Body of pancreas (tissue), 4 donors: ENCODE results near the gene MIR17HG.

ENCODE experiments used
- POLR2A ChIP-seq, 3 donors: fragments of 450-650 bp; IDR thresholded peaks; one replicate each; pipeline ENCODE4 v1.6.1; 2016; ENCODE audit warnings: antibody characterized with exemption in 3 of 3, mild to moderate bottlenecking in 2 of 3
- TF ChIP-seq, protein P1 (sequence below), 7 experiments: fragments of 450-650 bp in 4 of 7; fragments of 200-600 bp in 3 of 7; sonication (generic) in 3 of 7; IDR thresholded peaks; one replicate each; pipeline ENCODE4 v1.5.1; 2016 to 2019; ENCODE audit warnings: antibody characterized with exemption in 7 of 7

DNA sequence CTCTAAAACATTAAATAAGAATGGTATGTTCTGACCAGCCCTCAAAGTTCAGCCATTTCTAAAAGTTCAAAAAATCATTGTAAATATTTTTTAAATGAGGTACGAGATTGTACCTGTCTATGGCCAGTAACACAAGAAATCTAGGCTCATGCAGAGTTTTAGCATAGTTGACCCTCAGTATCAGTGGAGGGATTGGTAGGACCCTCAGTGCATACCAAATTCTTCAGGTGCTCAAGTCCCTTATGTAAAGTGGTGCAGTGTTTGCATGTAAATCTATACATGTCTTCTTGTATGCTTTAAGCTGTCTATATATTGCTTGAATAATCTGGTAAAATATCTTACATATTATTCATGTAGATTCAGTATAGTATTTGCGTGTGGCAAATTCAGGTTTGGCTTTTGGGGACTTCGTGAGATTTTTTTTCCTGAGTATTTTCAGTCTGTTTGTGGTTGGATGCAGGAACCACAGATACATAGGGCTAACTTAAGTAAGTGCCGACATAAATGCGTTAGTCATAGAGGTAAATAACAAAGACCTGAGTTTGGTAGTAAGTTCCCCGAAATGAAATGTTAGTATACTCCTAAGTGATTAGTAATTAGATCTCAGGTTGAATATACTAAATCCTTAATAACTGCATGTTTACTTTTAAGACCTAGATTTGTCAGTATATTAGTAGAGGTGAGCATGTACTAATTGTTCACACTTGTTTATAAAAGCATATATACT lies 7.8 kb downstream of the MIR17HG start:
- TF ChIP-seq, protein P1, sequence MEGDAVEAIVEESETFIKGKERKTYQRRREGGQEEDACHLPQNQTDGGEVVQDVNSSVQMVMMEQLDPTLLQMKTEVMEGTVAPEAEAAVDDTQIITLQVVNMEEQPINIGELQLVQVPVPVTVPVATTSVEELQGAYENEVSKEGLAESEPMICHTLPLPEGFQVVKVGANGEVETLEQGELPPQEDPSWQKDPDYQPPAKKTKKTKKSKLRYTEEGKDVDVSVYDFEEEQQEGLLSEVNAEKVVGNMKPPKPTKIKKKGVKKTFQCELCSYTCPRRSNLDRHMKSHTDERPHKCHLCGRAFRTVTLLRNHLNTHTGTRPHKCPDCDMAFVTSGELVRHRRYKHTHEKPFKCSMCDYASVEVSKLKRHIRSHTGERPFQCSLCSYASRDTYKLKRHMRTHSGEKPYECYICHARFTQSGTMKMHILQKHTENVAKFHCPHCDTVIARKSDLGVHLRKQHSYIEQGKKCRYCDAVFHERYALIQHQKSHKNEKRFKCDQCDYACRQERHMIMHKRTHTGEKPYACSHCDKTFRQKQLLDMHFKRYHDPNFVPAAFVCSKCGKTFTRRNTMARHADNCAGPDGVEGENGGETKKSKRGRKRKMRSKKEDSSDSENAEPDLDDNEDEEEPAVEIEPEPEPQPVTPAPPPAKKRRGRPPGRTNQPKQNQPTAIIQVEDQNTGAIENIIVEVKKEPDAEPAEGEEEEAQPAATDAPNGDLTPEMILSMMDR (IDR thresholded peaks at IDR 0.05) = no peak
- no peak for TF ChIP-seq POLR2A (IDR thresholded peaks at IDR 0.05)
